ENCODE measurements around the gene PPARD.
A peak's percentile ranks its signal among the peaks of the same experiment; 100 is the strongest.
"Not testable (repeated sequence)": the region's sequence is repeated elsewhere in the genome, so short reads cannot be mapped to it uniquely, and the experiment has no call there.

The PPARD gene

GRCh38 chr6:35413911-35414310 is 71.6 kb downstream of the PPARD start:
- H3K27me3 Mint-ChIP-seq: no peaks in the 10 kb centered on the region
- peaks cover 70% of the 10 kb centered on the region for H3K36me3 Mint-ChIP-seq (ENCODE audit: low read depth)
- no peaks in the 10 kb centered on the region for H3K9me3 Mint-ChIP-seq
- H3K4me1 Mint-ChIP-seq (ENCODE audit: low read depth): peaks cover 45% of the 10 kb centered on the region
- no peak overlapping the region for H3K4me3 Mint-ChIP-seq
- H3K27ac Mint-ChIP-seq: peak overlapping the region; percentile 23
- no peak for DNase-seq

DNA sequence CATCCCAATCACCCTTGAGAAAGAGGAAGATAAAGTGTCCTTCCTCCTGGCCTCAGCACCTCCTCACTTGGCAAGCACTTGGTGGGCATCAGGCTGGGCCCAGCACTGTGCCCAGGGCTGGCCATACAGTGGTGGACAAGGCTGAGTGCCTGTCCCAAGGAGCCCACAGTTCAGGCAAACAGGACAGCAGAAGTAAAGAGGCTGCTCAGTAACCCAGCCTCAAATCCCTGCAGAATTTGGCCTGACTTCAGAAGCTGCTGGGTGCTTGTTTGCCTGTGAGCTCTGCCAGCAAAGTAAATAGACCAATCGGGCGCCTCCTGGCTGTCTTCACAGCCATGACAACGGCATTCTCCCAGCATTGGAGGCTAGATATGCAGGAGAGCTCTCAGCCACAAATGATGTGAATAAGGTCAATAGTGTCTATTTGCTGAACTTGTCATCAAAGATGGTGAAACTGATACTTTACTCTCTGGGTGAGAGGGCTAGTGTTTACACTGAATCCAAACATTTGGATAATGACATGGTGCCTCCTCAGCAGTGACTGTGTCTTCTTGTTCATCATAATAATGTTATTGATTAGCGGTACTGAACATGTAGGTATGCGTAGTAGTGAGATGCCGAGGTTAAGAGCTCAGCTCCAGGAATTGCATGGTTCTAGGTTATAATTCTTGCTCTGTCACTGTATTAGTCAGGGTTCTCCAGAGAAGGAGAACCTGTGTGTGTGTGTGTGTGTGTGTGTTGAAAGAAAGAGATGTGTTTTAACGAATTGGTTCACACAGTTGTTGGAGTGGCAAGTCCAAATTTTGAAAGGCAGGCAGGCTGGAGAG is 72.9 kb downstream of the PPARD start:
- H3K36me3 Mint-ChIP-seq (ENCODE audit: low read depth): peaks cover 76% of the 10 kb centered on the region
- H3K27me3 Mint-ChIP-seq: no peaks in the 10 kb centered on the region
- peaks cover 49% of the 10 kb centered on the region for H3K4me1 Mint-ChIP-seq (ENCODE audit: low read depth)
- DNase-seq: no peak
- no peaks in the 10 kb centered on the region for H3K9me3 Mint-ChIP-seq
- no peak overlapping the region for H3K4me3 Mint-ChIP-seq
- H3K27ac Mint-ChIP-seq: no peak overlapping the region

DNA sequence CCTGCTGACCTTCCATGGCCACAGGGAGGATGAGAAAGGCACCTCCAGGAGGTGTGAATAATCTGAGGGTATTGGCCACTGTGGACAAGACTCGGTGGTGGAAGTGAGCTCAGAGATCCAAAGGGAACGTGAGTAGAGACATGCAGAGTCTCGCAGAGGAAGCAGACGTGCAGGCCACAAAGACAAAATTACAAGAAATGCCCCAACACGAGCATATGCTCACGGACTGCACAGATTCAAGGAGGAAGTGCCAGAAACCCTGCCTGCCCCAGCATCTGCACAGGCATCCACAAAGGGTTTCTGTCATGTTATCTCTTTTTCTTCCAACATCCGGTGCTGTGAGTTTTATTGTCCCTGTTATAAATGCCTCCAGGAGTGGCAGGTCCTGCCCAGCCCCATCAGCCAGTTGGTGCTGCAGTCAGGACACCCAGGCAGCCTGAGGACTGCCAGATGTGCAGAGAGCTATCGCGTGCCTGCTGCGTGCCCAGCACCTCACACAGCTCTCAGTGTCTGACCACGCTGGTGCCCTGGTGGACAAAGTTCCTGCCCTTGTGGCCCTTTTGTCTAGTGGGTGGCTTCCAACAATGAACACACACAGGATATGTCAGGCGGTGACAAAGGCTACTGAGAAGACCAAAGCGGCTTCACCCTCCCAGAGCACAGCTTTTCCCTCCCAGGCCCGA is 75.8 kb downstream of the PPARD start:
- H3K36me3 Mint-ChIP-seq (ENCODE audit: low read depth): peaks cover 64% of the 10 kb centered on the region
- H3K27ac Mint-ChIP-seq: peak overlapping the region; percentile 58
- peaks cover 35% of the 10 kb centered on the region for H3K4me1 Mint-ChIP-seq (ENCODE audit: low read depth)
- H3K27me3 Mint-ChIP-seq: no peaks in the 10 kb centered on the region
- DNase-seq: no peak
- no peak overlapping the region for H3K4me3 Mint-ChIP-seq
- H3K9me3 Mint-ChIP-seq: no peaks in the 10 kb centered on the region

DNA sequence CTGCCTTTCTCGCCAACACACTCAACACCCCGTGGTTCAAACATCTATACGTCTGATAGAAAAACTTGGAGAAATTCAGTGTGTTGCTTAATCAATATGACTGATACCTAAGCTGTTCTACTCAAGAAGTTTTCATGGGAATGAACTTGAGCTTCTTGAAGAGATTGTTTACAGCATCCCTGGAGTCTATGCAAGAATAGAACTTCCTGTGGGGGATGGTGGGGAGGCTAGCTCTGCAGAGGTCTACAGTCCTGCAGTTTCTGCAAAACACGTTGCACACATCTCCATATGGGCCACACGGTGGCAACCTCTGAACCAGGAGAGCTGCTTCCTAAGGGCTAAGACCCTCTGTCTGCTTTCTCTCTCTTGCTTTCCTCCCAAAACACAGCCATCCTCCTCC is 77.1 kb downstream of the PPARD start:
- Mint-ChIP-seq H3K27me3 (no peaks in the 10 kb centered on the region), H3K36me3 (ENCODE audit: low read depth) (peaks cover 64% of the 10 kb centered on the region), H3K9me3 (no peaks in the 10 kb centered on the region)

DNA sequence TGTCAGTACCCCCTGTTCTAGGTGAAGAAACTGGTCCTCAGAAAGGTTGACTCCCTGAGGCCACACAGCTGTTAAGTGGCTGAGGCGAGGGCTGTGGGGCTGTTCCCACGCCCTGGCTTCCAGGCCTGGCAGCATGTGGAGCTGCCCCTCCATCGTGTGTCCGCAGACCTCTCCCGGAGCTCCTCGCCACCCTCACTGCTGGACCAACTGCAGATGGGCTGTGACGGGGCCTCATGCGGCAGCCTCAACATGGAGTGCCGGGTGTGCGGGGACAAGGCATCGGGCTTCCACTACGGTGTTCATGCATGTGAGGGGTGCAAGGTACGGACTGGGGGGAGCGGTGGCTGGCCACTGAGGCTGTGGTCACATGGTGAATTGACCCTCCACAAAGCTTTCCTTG is 77.6 kb downstream of the PPARD start:
- Mint-ChIP-seq H3K27ac (no peak overlapping the region), H3K9me3 (no peaks in the 10 kb centered on the region), H3K27me3 (no peaks in the 10 kb centered on the region), H3K4me3 (no peak overlapping the region), H3K36me3 (ENCODE audit: low read depth) (peaks cover 66% of the 10 kb centered on the region), H3K4me1 (ENCODE audit: low read depth) (peaks cover 30% of the 10 kb centered on the region)
- no peak for DNase-seq

More for the DNA sequence above, 77.1 kb downstream of the PPARD start:
- no peak for DNase-seq
- no peak overlapping the region for H3K4me3 Mint-ChIP-seq
- peaks cover 35% of the 10 kb centered on the region for H3K4me1 Mint-ChIP-seq (ENCODE audit: low read depth)
- H3K27ac Mint-ChIP-seq: peak overlapping the region; percentile 69

- H3K36me3 Mint-ChIP-seq (ENCODE audit: low read depth): peaks cover 73% of the 10 kb centered on the region
- no peak overlapping the region for H3K4me3 Mint-ChIP-seq
- H3K9me3 Mint-ChIP-seq: peaks cover 3% of the 10 kb centered on the region
- no peaks in the 10 kb centered on the region for H3K4me1 Mint-ChIP-seq (ENCODE audit: low read depth)
- H3K27ac Mint-ChIP-seq: peak overlapping the region; percentile 26
- no peaks in the 10 kb centered on the region for H3K27me3 Mint-ChIP-seq
- no peak for DNase-seq
Observed at GRCh38 chr6:35425284-35425683, 82.9 kb downstream of the PPARD start.

DNA sequence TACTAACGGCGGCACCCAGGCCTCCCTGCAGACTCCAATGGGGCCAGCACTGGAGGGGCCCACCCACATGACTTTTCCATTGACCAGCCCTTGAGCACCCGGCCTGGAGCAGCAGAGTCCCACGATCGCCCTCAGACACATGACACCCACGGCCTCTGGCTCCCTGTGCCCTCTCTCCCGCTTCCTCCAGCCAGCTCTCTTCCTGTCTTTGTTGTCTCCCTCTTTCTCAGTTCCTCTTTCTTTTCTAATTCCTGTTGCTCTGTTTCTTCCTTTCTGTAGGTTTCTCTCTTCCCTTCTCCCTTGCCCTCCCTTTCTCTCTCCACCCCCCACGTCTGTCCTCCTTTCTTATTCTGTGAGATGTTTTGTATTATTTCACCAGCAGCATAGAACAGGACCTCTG is 83.7 kb downstream of the PPARD start:
- H3K27me3 Mint-ChIP-seq: no peaks in the 10 kb centered on the region
- peaks cover 70% of the 10 kb centered on the region for H3K36me3 Mint-ChIP-seq (ENCODE audit: low read depth)
- H3K4me3 Mint-ChIP-seq: no peak overlapping the region
- DNase-seq: no peak
- H3K9me3 Mint-ChIP-seq: peaks cover 3% of the 10 kb centered on the region
- peak overlapping the region; percentile 9 for H3K27ac Mint-ChIP-seq
- no peaks in the 10 kb centered on the region for H3K4me1 Mint-ChIP-seq (ENCODE audit: low read depth)

GRCh38 chr6:35427435-35427834 is 85.1 kb downstream of the PPARD start:
- no peak for DNase-seq
- Mint-ChIP-seq H3K4me3 (no peak overlapping the region), H3K4me1 (ENCODE audit: low read depth) (no peaks in the 10 kb centered on the region), H3K36me3 (ENCODE audit: low read depth) (peaks cover 60% of the 10 kb centered on the region), H3K27me3 (no peaks in the 10 kb centered on the region), H3K9me3 (peaks cover 3% of the 10 kb centered on the region), H3K27ac (no peak overlapping the region)

DNA sequence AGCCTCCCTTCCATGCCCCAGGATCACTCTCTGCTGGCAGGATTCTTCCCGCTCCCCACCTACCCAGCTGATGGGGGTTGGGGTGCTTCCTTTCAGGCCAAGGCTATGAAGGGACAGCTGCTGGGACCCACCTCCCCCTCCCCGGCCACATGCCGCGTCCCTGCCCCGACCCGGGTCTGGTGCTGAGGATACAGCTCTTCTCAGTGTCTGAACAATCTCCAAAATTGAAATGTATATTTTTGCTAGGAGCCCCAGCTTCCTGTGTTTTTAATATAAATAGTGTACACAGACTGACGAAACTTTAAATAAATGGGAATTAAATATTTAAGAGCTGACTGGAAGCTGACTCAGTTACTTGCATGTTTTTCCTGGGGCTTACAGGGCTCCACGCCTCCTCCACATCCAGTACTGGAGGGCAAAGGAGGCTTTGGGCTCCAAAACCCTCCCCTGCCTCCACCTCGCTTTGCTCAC is 85.5 kb downstream of the PPARD start:
- Mint-ChIP-seq H3K27me3 (no peaks in the 10 kb centered on the region), H3K36me3 (ENCODE audit: low read depth) (peaks cover 58% of the 10 kb centered on the region), H3K4me3 (no peak overlapping the region), H3K9me3 (peaks cover 3% of the 10 kb centered on the region), H3K4me1 (ENCODE audit: low read depth) (no peaks in the 10 kb centered on the region), H3K27ac (no peak overlapping the region)
- DNase-seq: no peak

GRCh38 chr6:35428421-35429149 is 86.2 kb downstream of the PPARD start:
- H3K4me1 Mint-ChIP-seq (ENCODE audit: low read depth): no peaks in the 10 kb centered on the region
- no peak overlapping the region for H3K4me3 Mint-ChIP-seq
- DNase-seq: no peak
- peaks cover 56% of the 10 kb centered on the region for H3K36me3 Mint-ChIP-seq (ENCODE audit: low read depth)
- no peaks in the 10 kb centered on the region for H3K27me3 Mint-ChIP-seq
- H3K27ac Mint-ChIP-seq: no peak overlapping the region
- H3K9me3 Mint-ChIP-seq: peaks cover 3% of the 10 kb centered on the region

DNA sequence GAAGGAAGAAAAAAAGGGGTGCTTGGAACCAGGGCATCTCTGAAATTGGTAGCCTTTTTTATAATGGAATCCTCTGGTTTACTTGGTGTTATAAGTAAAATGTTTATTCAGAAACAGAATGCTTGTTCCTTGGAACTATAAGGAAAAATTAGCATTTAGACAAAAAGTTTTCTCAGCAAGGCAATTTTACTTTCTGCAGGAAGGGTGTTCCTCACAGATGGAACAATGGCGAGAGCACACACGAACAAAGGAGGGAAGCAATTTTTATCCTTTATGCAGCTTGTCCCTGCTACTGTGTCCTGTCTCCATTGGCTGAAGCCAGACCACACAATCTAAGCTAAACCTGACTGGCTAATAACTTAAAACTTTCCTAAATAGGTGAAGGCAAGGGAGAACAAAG is 87.1 kb downstream of the PPARD start:
- Mint-ChIP-seq H3K9me3 (peaks cover 3% of the 10 kb centered on the region), H3K27me3 (no peaks in the 10 kb centered on the region)

GRCh38 chr6:35432291-35432690 is 89.9 kb downstream of the PPARD start:
- no peak for DNase-seq
- H3K4me3 Mint-ChIP-seq: no peak overlapping the region
- no peak overlapping the region for H3K27ac Mint-ChIP-seq
- peaks cover 20% of the 10 kb centered on the region for H3K36me3 Mint-ChIP-seq (ENCODE audit: low read depth)
- H3K4me1 Mint-ChIP-seq (ENCODE audit: low read depth): no peaks in the 10 kb centered on the region
- H3K27me3 Mint-ChIP-seq: no peaks in the 10 kb centered on the region
- peaks cover 3% of the 10 kb centered on the region for H3K9me3 Mint-ChIP-seq

More for the DNA sequence above, 87.1 kb downstream of the PPARD start:
- Mint-ChIP-seq H3K4me3 (no peak overlapping the region), H3K4me1 (ENCODE audit: low read depth) (no peaks in the 10 kb centered on the region), H3K36me3 (ENCODE audit: low read depth) (peaks cover 47% of the 10 kb centered on the region), H3K27ac (no peak overlapping the region)
- no peak for DNase-seq

DNA sequence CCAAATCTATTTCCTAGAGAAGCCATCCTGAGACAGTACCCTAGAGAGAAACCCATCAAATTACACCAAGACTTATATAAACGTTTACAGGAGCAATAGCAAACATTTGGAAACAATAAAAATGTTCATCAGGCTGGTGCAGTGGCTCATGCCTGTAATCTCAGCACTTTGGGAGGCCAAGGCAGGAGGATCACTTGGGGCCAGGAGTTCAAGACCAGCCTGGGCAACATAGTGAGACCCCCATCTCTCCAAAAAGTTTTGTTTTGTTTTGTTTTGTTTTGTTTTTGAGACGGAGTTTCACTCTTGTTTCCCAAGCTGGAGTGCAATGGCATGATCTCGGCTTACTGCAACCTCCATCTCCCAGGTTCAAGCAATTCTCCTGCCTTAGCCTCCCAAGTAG is 90.3 kb downstream of the PPARD start:
- not testable (repeated sequence) for H3K27ac Mint-ChIP-seq; H3K4me3 Mint-ChIP-seq; H3K9me3 Mint-ChIP-seq; DNase-seq; H3K27me3 Mint-ChIP-seq; H3K4me1 Mint-ChIP-seq (ENCODE audit: low read depth)
- peaks cover 16% of the 10 kb centered on the region for H3K36me3 Mint-ChIP-seq (ENCODE audit: low read depth)

GRCh38 chr6:35435074-35435837 is 92.9 kb downstream of the PPARD start:
- Mint-ChIP-seq H3K9me3 (no peaks in the 10 kb centered on the region), H3K27me3 (no peaks in the 10 kb centered on the region), H3K36me3 (ENCODE audit: low read depth) (no peaks in the 10 kb centered on the region), H3K4me1 (ENCODE audit: low read depth) (no peaks in the 10 kb centered on the region), H3K27ac (no peak overlapping the region), H3K4me3 (no peak overlapping the region)
- no peak for DNase-seq

All from activated T-cell treated with anti-CD3 and anti-CD28 coated beads, Interleukin-2, amount 50 U/mL, for 24 hours (primary cell).